GM19324 (cell line): ENCODE data around the gene DDX10.
"Not testable (repeated sequence)": the region's sequence is repeated elsewhere in the genome, so short reads cannot be mapped to it uniquely, and the experiment has no call there.

Experiments used
- ATAC-seq: cut with Tn5 transposase; IDR thresholded peaks from one replicate; pipeline ENCODE4 v1.9.1; 2021; ENCODE audit warnings: mild to moderate bottlenecking, moderate library complexity; ENCODE audit not compliant: unreplicated experiment, low FRiP score

The DDX10 gene

DNA sequence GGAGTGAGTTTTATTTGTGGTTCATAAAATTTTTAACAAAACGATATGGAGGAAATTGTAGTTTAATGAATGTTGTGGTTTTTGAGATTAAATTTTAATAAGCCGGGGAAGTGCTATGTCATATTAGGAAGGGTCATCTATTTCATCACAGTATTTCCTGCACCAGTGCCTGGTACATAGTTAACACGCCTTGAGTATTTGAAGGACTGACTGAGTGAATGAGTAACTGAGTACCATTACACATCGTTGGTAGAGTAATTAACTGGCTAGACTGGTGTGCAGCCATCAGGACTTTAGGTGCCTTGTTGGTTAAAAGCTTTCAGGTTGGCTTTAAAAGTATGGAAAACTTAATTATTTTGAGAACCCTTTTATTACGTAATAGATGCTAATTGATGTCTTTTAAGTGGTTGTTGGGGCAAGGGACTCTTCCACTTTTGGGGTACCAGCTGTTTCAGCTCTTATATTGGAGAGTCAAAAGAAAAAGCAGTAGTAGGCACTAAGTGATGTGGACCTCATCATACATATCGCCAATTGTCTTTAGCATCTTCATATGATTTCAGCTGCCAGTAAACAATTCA is 101.8 kb downstream of the DDX10 start:
- no peak for ATAC-seq

- no peak for ATAC-seq
Measured at GRCh38 chr11:108768370-108768769, 103.5 kb downstream of the DDX10 start.

DNA sequence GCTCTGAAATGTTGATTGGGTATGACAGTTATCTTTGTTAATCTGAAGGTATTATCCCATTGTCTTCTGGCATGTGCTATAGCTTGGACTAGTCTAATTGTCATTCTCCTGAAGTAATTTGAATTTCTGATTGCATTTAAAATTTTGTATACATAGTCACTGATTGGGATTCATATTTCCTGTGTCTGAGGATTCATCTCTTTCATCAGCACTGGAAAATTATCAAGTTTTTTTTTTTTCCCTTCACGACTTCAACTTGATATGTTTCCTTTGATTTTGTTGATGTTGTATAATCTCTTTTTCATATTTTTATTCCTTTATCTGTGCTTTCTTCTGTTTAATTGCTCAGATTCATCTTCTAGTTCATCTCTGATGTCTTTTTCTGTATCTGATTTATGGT is 104.1 kb downstream of the DDX10 start:
- no peak for ATAC-seq

DNA sequence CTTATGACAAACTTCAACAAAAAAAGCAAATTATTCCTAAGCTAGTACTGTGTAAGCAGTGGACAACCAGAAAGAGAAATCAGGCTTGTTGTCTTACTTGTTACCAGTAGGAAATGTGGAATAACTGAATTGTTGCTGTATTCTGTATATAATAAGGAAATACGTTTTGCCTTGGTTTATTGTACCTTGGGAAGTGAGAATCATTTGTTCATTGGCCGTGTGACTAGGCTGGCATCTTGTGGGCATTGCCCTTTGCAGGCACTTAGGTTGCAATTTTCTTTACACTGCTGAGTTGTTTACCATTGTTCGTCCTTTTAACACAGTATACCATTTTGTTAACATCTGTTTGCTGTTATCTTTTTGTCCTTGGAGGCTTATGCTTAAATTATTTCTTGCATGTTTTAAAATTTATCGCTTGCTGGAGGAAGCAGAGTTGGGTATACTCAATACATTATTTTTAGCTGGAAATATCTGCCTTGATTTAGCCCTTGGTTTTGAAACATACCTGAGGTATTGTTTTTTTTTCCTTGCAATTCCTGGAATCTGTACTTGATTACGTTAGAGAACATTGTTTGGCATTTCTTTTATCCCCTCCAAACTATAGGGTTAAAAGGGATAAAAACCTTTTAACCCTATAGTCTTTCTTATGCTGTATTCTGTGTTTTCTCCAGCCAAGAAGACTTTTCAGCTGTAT is 109.3 kb downstream of the DDX10 start:
- no peak for ATAC-seq

DNA sequence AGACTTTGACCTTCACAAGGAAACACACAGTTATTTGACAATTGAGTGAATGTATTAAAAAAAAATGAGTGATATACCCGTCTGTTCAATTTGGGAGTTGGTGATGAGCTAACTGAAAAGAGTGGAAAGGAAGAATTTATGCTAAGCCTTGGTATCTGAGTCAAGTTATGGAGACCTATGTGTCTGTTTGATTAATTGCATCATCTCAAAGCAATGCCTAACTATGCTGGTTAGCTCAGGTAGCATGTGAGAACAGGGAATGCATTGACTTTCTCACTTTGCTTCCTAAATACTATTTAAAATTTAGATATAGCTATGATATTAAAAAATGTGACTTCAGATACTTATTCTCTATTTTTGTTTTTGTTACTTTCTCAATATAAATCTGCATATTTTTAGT is 110.5 kb downstream of the DDX10 start:
- ATAC-seq: no peak

GRCh38 chr11:108779147-108779546 is 114.3 kb downstream of the DDX10 start:
- ATAC-seq: not testable (repeated sequence)

DNA sequence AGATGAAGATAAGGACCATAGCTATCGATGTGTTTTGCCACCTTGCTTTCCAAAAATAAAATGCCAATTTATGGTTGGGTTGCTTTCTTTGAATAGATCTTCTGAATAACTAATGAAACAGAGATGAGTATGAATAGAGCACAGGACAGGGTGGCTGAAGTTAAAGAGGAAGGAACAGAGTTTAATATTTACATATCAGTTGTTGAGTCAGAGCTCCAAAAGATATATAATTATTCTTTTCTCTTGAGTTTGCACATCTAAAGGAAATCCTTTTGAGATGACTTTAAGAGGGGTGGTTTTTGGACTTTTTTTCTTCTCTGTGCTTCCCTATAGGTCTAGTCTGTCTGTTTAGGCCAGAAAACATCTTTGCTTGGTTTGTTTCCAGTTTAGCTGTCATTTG is 115.2 kb downstream of the DDX10 start:
- no peak for ATAC-seq

GRCh38 chr11:108781946-108782345 is 117.1 kb downstream of the DDX10 start:
- no peak for ATAC-seq

DNA sequence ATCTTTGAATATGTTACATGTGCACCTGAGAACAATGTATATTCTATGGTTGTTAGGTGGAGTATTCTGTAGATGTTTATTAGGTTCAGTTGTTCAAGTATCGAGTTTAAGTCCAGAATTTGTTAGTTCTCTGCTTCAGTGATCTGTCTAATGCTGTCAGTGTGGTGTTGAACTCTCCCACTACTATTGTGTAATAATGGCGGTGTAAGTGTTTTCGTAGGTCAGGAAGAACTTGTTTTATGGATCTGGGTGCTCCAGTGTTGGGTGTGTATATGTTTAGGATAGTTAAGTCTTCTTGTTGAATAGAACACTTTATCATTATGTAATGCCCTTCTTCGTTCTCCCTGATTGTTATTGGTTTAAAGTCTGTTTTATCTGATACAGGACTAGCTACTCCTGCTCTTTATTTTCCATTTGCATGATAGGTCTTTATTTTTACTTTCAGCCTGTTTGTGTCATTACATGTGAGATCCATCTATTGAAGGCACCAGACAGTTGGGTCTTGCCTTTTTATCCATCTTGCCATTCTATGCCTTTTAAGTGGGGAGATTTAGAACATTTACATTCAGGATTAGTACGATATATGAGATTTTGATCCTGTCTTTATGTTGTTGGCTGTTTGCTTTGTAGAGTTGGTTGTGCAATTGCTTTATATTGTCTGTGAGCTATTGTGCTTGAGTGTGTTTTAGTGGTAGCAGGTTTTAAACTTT is 121.6 kb downstream of the DDX10 start:
- ATAC-seq: no peak

DNA sequence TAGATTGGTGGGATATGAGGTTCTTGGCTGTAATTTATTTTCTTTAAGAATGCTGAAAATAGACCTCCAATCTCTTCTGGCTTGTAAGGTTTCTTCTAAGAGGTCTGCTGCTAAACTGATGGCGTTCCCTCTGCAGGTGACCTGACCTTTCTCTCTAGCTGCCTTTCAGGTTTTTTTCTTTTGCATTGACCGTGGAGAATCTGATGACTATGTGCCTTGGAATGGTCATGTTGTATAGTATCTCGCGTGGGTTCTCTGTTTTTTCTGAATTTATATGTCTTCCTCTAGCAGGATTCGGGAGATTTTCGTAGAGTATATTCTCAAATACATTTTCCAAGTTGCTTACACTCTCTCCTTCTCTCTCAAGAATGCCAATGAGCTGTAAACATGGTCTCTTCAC is 122.2 kb downstream of the DDX10 start:
- ATAC-seq: no peak

DNA sequence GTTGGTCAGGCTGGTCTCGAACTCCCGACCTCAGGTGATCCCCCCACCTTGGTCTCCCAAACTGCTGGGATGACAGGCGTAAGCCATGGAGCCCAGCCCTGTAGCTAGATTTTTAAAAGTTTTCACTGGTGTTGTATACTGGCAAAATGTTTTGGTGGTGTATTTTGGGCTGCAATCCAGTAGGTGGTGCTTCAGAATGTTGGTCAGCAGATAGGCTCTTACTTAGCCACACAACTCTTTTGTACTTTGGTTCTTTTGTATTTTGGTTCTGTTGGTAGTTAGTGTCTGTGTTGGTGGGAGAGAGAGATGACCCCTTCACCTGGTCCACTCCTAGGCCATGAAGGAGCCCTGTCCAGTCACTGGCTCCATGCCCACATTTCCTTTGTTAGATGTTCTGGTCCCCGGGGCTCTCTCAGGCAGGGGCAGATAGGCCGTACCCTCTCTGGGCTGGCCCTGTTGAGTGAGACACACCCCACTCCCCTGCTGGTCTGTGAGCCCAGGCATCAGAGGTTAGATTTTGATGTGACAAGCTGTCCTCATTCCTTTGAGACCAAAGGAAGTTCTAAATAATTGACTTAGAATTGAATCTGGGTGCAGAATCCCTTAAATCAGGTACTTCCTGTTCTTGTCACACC is 123.8 kb downstream of the DDX10 start:
- ATAC-seq: peak; percentile 45

GRCh38 chr11:108790501-108791299 is 125.8 kb downstream of the DDX10 start:
- no peak for ATAC-seq

DNA sequence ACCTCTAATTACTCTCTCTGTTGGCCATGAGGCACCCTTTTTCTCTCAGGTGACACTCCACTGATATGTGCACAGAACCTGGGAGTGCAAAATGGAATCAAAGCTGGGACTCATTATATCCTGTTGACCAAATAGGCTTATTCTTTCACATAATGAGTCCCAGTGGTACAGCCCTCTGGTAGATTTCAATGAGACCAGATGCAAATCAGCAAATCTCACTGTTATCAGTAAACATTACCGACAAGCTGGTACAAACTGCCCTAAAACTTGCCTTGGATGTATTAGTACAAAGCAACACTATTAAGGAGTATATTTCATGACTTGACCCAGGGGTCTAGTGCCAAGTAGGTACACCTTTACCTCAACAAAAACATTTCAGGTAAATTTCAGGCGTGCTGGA is 128.3 kb downstream of the DDX10 start:
- no peak for ATAC-seq

DNA sequence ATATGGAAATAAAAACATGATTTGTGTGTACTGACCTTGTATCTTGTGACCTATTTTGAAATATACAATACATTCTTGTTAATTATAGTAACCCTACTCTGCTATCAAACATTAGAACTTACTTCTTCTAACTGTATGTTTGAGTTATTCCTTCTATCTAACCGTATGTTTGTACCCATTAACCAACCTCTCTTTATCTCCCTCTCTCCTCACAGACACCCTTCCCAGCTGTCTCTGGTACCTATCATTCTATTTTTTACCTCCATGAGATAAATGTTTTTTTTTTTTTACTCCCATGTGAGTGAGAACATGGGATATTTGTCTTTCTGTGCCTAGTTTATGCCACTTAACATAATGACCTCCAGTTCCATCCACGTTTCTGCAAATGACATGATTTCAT is 128.7 kb downstream of the DDX10 start:
- no peak for ATAC-seq

- ATAC-seq: no peak
Measured at GRCh38 chr11:108796551-108796950, 131.7 kb downstream of the DDX10 start.

GRCh38 chr11:108797578-108798100 is 132.8 kb downstream of the DDX10 start:
- no peak for ATAC-seq

GRCh38 chr11:108802492-108802891 is 137.6 kb downstream of the DDX10 start:
- no peak for ATAC-seq

DNA sequence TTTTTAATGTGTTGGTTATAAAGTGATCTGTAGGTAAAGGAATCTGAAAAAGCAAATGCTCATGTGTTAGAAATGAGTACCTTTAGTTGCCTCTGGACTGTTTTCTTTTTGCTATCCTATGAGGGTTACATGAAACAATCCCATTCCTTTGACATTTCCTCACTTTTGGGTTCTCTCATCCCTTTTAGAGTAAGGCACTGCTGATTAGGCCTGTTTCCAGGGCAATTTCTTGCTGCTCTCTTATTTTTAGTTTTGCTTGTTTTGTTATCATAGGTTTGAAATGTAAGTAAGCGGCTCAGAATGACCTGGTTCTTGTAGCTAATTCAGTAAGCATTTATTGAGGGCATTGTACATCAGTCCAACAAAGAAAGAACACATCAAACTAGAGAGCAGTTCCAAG is 138.9 kb downstream of the DDX10 start:
- no peak for ATAC-seq

- no peak for ATAC-seq
Measured at GRCh38 chr11:108804511-108804910, 139.6 kb downstream of the DDX10 start.

DNA sequence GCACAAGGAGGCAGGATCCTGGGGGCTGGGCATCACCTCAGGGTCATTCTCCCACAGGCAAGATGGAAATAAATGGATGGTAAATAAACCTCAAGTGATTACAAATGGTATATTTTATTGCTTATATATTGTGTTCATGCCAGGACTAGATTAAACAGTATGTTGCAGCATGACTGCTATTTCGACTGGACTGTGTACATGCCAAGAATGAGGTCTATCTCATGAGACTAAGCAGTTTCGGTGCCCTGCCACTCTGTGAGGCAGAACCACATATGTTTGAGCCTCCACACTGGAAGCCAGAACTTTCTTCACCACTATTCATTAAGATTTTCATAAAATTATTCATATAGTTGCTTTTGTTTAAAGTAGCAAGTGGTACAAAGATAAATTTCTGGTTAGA is 140.2 kb downstream of the DDX10 start:
- ATAC-seq: no peak
